Measurements from ENCODE around the gene MCUB.

Gene MCUB

DNA sequence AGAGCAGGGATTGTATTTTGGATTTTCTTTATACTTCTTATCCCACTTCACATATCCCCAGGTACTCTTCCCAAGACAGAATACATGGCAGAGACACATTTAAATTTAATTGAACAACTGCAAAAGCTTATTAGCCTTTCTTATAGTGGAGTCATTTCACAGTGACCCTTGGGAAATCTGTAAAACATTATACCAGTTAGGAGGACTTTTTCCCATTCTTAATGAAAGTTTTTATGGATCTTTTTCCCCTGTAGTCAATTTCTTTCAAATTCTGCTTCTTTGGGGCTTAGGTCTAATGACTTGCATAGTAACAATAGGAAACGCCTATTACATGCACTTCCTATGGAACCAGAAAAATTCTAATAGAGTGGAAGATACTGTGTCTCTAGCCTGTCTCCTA lies 14.6 kb upstream of the MCUB start:
- Histone ChIP-seq H3K9ac (ENCODE audit: low read length) (no peak overlapping the region), H3K36me3 (ENCODE audit: control insufficient read depth, insufficient read depth, low read length) (no peaks in the 10 kb centered on the region)

DNA sequence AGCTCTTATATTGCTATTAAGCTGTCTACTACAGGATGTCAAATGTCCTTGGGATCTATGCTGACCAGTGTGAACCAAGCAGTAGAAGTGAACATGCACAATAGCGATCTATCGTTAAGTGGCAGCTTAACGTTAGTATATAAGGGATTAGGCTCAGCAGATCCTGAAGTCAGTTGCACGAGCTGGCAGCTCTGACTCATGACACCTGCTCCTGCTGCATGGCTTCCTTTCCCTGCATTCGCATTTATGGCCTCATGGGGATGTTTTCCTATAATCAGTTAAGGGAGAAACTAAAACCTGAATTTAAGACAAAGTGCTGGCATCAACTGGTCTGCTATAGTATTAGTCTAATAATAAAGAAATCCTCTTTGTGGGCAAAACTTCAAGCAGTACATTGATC lies 12.7 kb upstream of the MCUB start:
- Histone ChIP-seq H2BK5ac (ENCODE audit: low read length) (no peak overlapping the region), H2BK120ac (ENCODE audit: low read depth, low read length) (no peak overlapping the region), H3K23ac (ENCODE audit: low read length) (no peak overlapping the region), H3K4me2 (ENCODE audit: low read length) (no peak overlapping the region), H3K4me1 (ENCODE audit: control insufficient read depth, low read depth, low read length) (no peaks in the 10 kb centered on the region), H4K5ac (ENCODE audit: low read length) (no peak overlapping the region), H3K4ac (ENCODE audit: low read depth, low read length) (no peak overlapping the region), H3K27ac (ENCODE audit: low read depth, low read length) (no peak overlapping the region), H3K56ac (ENCODE audit: low read length) (no peak overlapping the region), H3K4me3 (ENCODE audit: low read length) (no peak overlapping the region), H3K79me1 (ENCODE audit: low read length) (no peaks in the 10 kb centered on the region), H3K36me3 (ENCODE audit: control insufficient read depth, insufficient read depth, low read length) (no peaks in the 10 kb centered on the region), H3K18ac (ENCODE audit: low read length) (no peak overlapping the region), H2AK5ac (ENCODE audit: low read length) (no peak overlapping the region), H4K8ac (ENCODE audit: low read depth, low read length) (no peak overlapping the region), H3K79me2 (ENCODE audit: control insufficient read depth, insufficient read depth, low read length) (no peaks in the 10 kb centered on the region), H3K27me3 (ENCODE audit: insufficient read depth, low read length, poor library complexity) (no peaks in the 10 kb centered on the region), H3K9ac (ENCODE audit: low read length) (no peak overlapping the region), H2BK15ac (replicated peaks; ENCODE audit: low read depth) (no peak overlapping the region)
- DNase-seq: no peak
- WGBS (ENCODE audit: extremely low coverage, insufficient coverage, low lambda C conversion rate): no CpG with 5 or more reads among the region's 5 CpGs

More for the DNA sequence above, 14.6 kb upstream of the MCUB start:
- H3K23ac ChIP-seq (ENCODE audit: low read length): no peak overlapping the region
- no peaks in the 10 kb centered on the region for H3K4me1 ChIP-seq (ENCODE audit: control insufficient read depth, low read depth, low read length)
- no peak overlapping the region for H4K5ac ChIP-seq (ENCODE audit: low read length)
- no peak overlapping the region for H2BK5ac ChIP-seq (ENCODE audit: low read length)
- H3K4me2 ChIP-seq (ENCODE audit: low read length): no peak overlapping the region
- no peak overlapping the region for H3K18ac ChIP-seq (ENCODE audit: low read length)
- H2AK5ac ChIP-seq (ENCODE audit: low read length): no peak overlapping the region
- H3K56ac ChIP-seq (ENCODE audit: low read length): no peak overlapping the region
- H3K27me3 ChIP-seq (ENCODE audit: insufficient read depth, low read length, poor library complexity): no peaks in the 10 kb centered on the region
- no peak overlapping the region for H2BK120ac ChIP-seq (ENCODE audit: low read depth, low read length)
- H3K27ac ChIP-seq (ENCODE audit: low read depth, low read length): no peak overlapping the region
- no CpG with 5 or more reads among the region's 1 CpG for WGBS (ENCODE audit: extremely low coverage, insufficient coverage, low lambda C conversion rate)
- no peak for DNase-seq
- no peaks in the 10 kb centered on the region for H3K79me1 ChIP-seq (ENCODE audit: low read length)
- H3K4me3 ChIP-seq (ENCODE audit: low read length): no peak overlapping the region
- no peak overlapping the region for H4K8ac ChIP-seq (ENCODE audit: low read depth, low read length)
- H3K4ac ChIP-seq (ENCODE audit: low read depth, low read length): no peak overlapping the region
- H2BK15ac ChIP-seq (replicated peaks; ENCODE audit: low read depth): no peak overlapping the region
- H3K79me2 ChIP-seq (ENCODE audit: control insufficient read depth, insufficient read depth, low read length): no peaks in the 10 kb centered on the region

- H3K4me1 ChIP-seq (ENCODE audit: control insufficient read depth, low read depth, low read length): no peaks in the 10 kb centered on the region
- H3K23ac ChIP-seq (ENCODE audit: low read length): no peak overlapping the region
- no peak overlapping the region for H3K56ac ChIP-seq (ENCODE audit: low read length)
- H3K79me2 ChIP-seq (ENCODE audit: control insufficient read depth, insufficient read depth, low read length): no peaks in the 10 kb centered on the region
- DNase-seq: no peak
- H2BK15ac ChIP-seq (replicated peaks; ENCODE audit: low read depth): no peak overlapping the region
- H3K27me3 ChIP-seq (ENCODE audit: insufficient read depth, low read length, poor library complexity): no peaks in the 10 kb centered on the region
- H3K4me2 ChIP-seq (ENCODE audit: low read length): no peak overlapping the region
- no peak overlapping the region for H3K4ac ChIP-seq (ENCODE audit: low read depth, low read length)
- no peaks in the 10 kb centered on the region for H3K36me3 ChIP-seq (ENCODE audit: control insufficient read depth, insufficient read depth, low read length)
- no peak overlapping the region for H2BK120ac ChIP-seq (ENCODE audit: low read depth, low read length)
- no CpG with 5 or more reads among the region's 2 CpGs for WGBS (ENCODE audit: extremely low coverage, insufficient coverage, low lambda C conversion rate)
- no peak overlapping the region for H2BK5ac ChIP-seq (ENCODE audit: low read length)
- no peak overlapping the region for H4K5ac ChIP-seq (ENCODE audit: low read length)
- no peak overlapping the region for H3K27ac ChIP-seq (ENCODE audit: low read depth, low read length)
- no peaks in the 10 kb centered on the region for H3K79me1 ChIP-seq (ENCODE audit: low read length)
- no peak overlapping the region for H3K4me3 ChIP-seq (ENCODE audit: low read length)
- H3K18ac ChIP-seq (ENCODE audit: low read length): no peak overlapping the region
- no peak overlapping the region for H2AK5ac ChIP-seq (ENCODE audit: low read length)
- no peak overlapping the region for H4K8ac ChIP-seq (ENCODE audit: low read depth, low read length)
- no peak overlapping the region for H3K9ac ChIP-seq (ENCODE audit: low read length)
These were observed 11.4 kb upstream of the MCUB start for GRCh38 chr4:109548655-109549054.

DNA sequence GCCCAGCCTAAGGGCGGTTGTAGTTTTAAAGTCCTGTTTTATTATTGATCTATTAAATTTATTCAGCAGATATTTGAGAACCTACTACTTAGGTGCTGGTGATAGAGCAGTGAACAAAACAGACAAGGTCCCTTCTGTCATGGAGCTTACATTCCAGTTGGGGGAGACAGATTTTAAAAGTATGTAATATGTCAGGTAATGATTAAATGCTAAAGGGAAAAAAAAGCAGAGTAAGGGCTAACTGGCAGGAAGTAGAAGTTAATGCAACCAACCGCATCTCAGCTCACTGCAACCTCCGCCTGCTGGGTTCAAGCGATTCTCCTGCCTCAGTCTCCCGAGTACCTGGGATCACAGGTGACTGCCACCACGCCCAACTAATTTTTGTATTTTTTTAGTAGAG lies 7.8 kb upstream of the MCUB start:
- H3K36me3 ChIP-seq (ENCODE audit: control insufficient read depth, insufficient read depth, low read length): no peaks in the 10 kb centered on the region
- WGBS (ENCODE audit: extremely low coverage, insufficient coverage, low lambda C conversion rate): no CpG with 5 or more reads among the region's 6 CpGs
- H3K27me3 ChIP-seq (ENCODE audit: insufficient read depth, low read length, poor library complexity): no peaks in the 10 kb centered on the region
- no peak overlapping the region for H3K4me2 ChIP-seq (ENCODE audit: low read length)
- no peak for DNase-seq
- H3K18ac ChIP-seq (ENCODE audit: low read length): no peak overlapping the region
- no peak overlapping the region for H4K8ac ChIP-seq (ENCODE audit: low read depth, low read length)
- H2BK15ac ChIP-seq (replicated peaks; ENCODE audit: low read depth): no peak overlapping the region
- H3K56ac ChIP-seq (ENCODE audit: low read length): no peak overlapping the region
- no peak overlapping the region for H4K5ac ChIP-seq (ENCODE audit: low read length)
- no peak overlapping the region for H2BK120ac ChIP-seq (ENCODE audit: low read depth, low read length)
- H2AK5ac ChIP-seq (ENCODE audit: low read length): no peak overlapping the region
- no peaks in the 10 kb centered on the region for H3K4me1 ChIP-seq (ENCODE audit: control insufficient read depth, low read depth, low read length)
- H2BK5ac ChIP-seq (ENCODE audit: low read length): no peak overlapping the region
- H3K9ac ChIP-seq (ENCODE audit: low read length): no peak overlapping the region
- no peaks in the 10 kb centered on the region for H3K79me1 ChIP-seq (ENCODE audit: low read length)
- no peak overlapping the region for H3K27ac ChIP-seq (ENCODE audit: low read depth, low read length)
- no peak overlapping the region for H3K4ac ChIP-seq (ENCODE audit: low read depth, low read length)
- H3K79me2 ChIP-seq (ENCODE audit: control insufficient read depth, insufficient read depth, low read length): no peaks in the 10 kb centered on the region
- H3K23ac ChIP-seq (ENCODE audit: low read length): no peak overlapping the region
- H3K4me3 ChIP-seq (ENCODE audit: low read length): no peak overlapping the region

GRCh38 chr4:109553130-109553529 lies 6.9 kb upstream of the MCUB start:
- H3K4me2 ChIP-seq (ENCODE audit: low read length): no peak overlapping the region
- no peak overlapping the region for H3K9ac ChIP-seq (ENCODE audit: low read length)
- H3K4me1 ChIP-seq (ENCODE audit: control insufficient read depth, low read depth, low read length): no peaks in the 10 kb centered on the region
- no peaks in the 10 kb centered on the region for H3K79me2 ChIP-seq (ENCODE audit: control insufficient read depth, insufficient read depth, low read length)
- no peak for DNase-seq
- no peak overlapping the region for H3K4me3 ChIP-seq (ENCODE audit: low read length)
- no peak overlapping the region for H3K18ac ChIP-seq (ENCODE audit: low read length)
- H3K23ac ChIP-seq (ENCODE audit: low read length): no peak overlapping the region
- no peak overlapping the region for H3K56ac ChIP-seq (ENCODE audit: low read length)
- no peak overlapping the region for H3K4ac ChIP-seq (ENCODE audit: low read depth, low read length)
- no peak overlapping the region for H2BK5ac ChIP-seq (ENCODE audit: low read length)
- no peak overlapping the region for H4K5ac ChIP-seq (ENCODE audit: low read length)
- no peak overlapping the region for H3K27ac ChIP-seq (ENCODE audit: low read depth, low read length)
- no peak overlapping the region for H2BK15ac ChIP-seq (replicated peaks; ENCODE audit: low read depth)
- H2BK120ac ChIP-seq (ENCODE audit: low read depth, low read length): no peak overlapping the region
- H3K27me3 ChIP-seq (ENCODE audit: insufficient read depth, low read length, poor library complexity): no peaks in the 10 kb centered on the region
- no peaks in the 10 kb centered on the region for H3K36me3 ChIP-seq (ENCODE audit: control insufficient read depth, insufficient read depth, low read length)
- H3K79me1 ChIP-seq (ENCODE audit: low read length): no peaks in the 10 kb centered on the region
- H4K8ac ChIP-seq (ENCODE audit: low read depth, low read length): no peak overlapping the region
- no CpG with 5 or more reads among the region's 2 CpGs for WGBS (ENCODE audit: extremely low coverage, insufficient coverage, low lambda C conversion rate)
- no peak overlapping the region for H2AK5ac ChIP-seq (ENCODE audit: low read length)

- Histone ChIP-seq H3K23ac (ENCODE audit: low read length) (no peak overlapping the region), H2BK120ac (ENCODE audit: low read depth, low read length) (no peak overlapping the region), H3K36me3 (ENCODE audit: control insufficient read depth, insufficient read depth, low read length) (no peaks in the 10 kb centered on the region), H3K9ac (ENCODE audit: low read length) (no peak overlapping the region), H4K8ac (ENCODE audit: low read depth, low read length) (no peak overlapping the region), H2BK15ac (replicated peaks; ENCODE audit: low read depth) (no peak overlapping the region), H3K27ac (ENCODE audit: low read depth, low read length) (no peak overlapping the region), H3K18ac (ENCODE audit: low read length) (no peak overlapping the region), H3K27me3 (ENCODE audit: insufficient read depth, low read length, poor library complexity) (no peaks in the 10 kb centered on the region), H3K56ac (ENCODE audit: low read length) (no peak overlapping the region), H2BK5ac (ENCODE audit: low read length) (no peak overlapping the region), H3K4me2 (ENCODE audit: low read length) (no peak overlapping the region), H3K4me1 (ENCODE audit: control insufficient read depth, low read depth, low read length) (no peaks in the 10 kb centered on the region), H3K79me1 (ENCODE audit: low read length) (no peaks in the 10 kb centered on the region), H2AK5ac (ENCODE audit: low read length) (no peak overlapping the region), H4K5ac (ENCODE audit: low read length) (no peak overlapping the region), H3K79me2 (ENCODE audit: control insufficient read depth, insufficient read depth, low read length) (no peaks in the 10 kb centered on the region), H3K4me3 (ENCODE audit: low read length) (no peak overlapping the region), H3K4ac (ENCODE audit: low read depth, low read length) (no peak overlapping the region)
- DNase-seq: no peak
- WGBS (ENCODE audit: extremely low coverage, insufficient coverage, low lambda C conversion rate): no CpG with 5 or more reads among the region's 3 CpGs
These were observed 5.1 kb upstream of the MCUB start for GRCh38 chr4:109554971-109555370.

All from mesendoderm (in vitro differentiated cells).